Stimulated activated naive CD4-positive, alpha-beta T cell (primary cell): ENCODE results near the gene TRIM21.
"Not testable (repeated sequence)": the region's sequence is repeated elsewhere in the genome, so short reads cannot be mapped to it uniquely, and the experiment has no call there.

ENCODE experiments used
- DNase-seq, 6 experiments: peaks; one replicate each; lab custom pipeline; 2025; lab: John Stamatoyannopoulos, UW

TRIM21 gene

GRCh38 chr11:4393209-4393857 is at the start of gene TRIM21:
Gene TRIM21, minus strand, starts transcription at chr11:4393702. Its CDS starts 3,293 bp downstream, at chr11:4390409.
- peak; percentile 75 to 90 (median 84) for DNase-seq

- DNase-seq = no peak
Measured at GRCh38 chr11:4441515-4441914, 48.0 kb upstream of the TRIM21 start.

GRCh38 chr11:4436411-4436810 is 42.9 kb upstream of the TRIM21 start:
- no peak for DNase-seq

GRCh38 chr11:4433856-4434255 is 40.4 kb upstream of the TRIM21 start:
- DNase-seq = no peak

GRCh38 chr11:4430051-4430450 is 36.5 kb upstream of the TRIM21 start:
- no peak for DNase-seq

- DNase-seq = no peak
Measured at GRCh38 chr11:4418403-4418802, 24.9 kb upstream of the TRIM21 start.

GRCh38 chr11:4416816-4417215 is 23.3 kb upstream of the TRIM21 start:
- no peak for DNase-seq

- DNase-seq = no peak
Measured at GRCh38 chr11:4416306-4416705, 22.8 kb upstream of the TRIM21 start.

- DNase-seq = not testable (repeated sequence)
Measured at GRCh38 chr11:4406206-4406605, 12.7 kb upstream of the TRIM21 start.

GRCh38 chr11:4393858-4394223 is 339 bp upstream of the TRIM21 start:
- DNase-seq = no peak

GRCh38 chr11:4388221-4388620 is 5.3 kb downstream of the TRIM21 start:
- DNase-seq = no peak

GRCh38 chr11:4385978-4386740 is 7.3 kb downstream of the TRIM21 start:
- DNase-seq = no peak

- DNase-seq = no peak
Measured at GRCh38 chr11:4381901-4382300, 11.6 kb downstream of the TRIM21 start.

GRCh38 chr11:4375431-4376140 is 17.9 kb downstream of the TRIM21 start:
- DNase-seq = no peak

GRCh38 chr11:4370166-4370565 is 23.3 kb downstream of the TRIM21 start:
- no peak for DNase-seq

- no peak for DNase-seq
Measured at GRCh38 chr11:4368286-4368685, 25.2 kb downstream of the TRIM21 start, which contains the start of gene OR52B4. Gene OR52B4, minus strand, starts transcription at chr11:4368386. Its CDS starts 91 bp downstream, at chr11:4368295.

- DNase-seq = not testable (repeated sequence)
Measured at GRCh38 chr11:4348142-4348541, 45.4 kb downstream of the TRIM21 start.

GRCh38 chr11:4345366-4345765 is 48.1 kb downstream of the TRIM21 start:
- DNase-seq = not testable (repeated sequence)
